Sigmoid colon (tissue), 7 donors: Measurements from ENCODE around the gene SULT1C2. TPM values are rescaled to one million over a fixed set of nuclear protein-coding genes. Genes with fewer than 3 reads are reported as not detected.

ENCODE experiments used
- DNase-seq: peaks from one replicate; pipeline ENCODE4 v3.0.0-alpha.2; 2019
- H3K27ac ChIP-seq, 4 donors: fragments of 200-600 bp; sonication (generic); one replicate each; pipeline ENCODE4 v1.5.1; 2016 to 2019; ENCODE audit warnings: mild to moderate bottlenecking in 1 of 4
- H3K27me3 ChIP-seq, 3 donors: fragments of 200-600 bp; sonication (generic); one replicate each; pipeline ENCODE4 v1.5.1; 2019; ENCODE audit warnings: mild to moderate bottlenecking in 1 of 3
- H3K36me3 ChIP-seq, 4 donors: fragments of 200-600 bp; sonication (generic); one replicate each; pipeline ENCODE4 v1.5.1; 2016 to 2019
- H3K4me1 ChIP-seq, 4 donors: fragments of 200-600 bp; sonication (generic); one replicate each; pipeline ENCODE4 v1.5.1; 2017 to 2019
- H3K4me3 ChIP-seq, 4 donors: fragments of 200-600 bp; sonication (generic); one replicate each; pipeline ENCODE4 v1.5.1; 2017 to 2019; ENCODE audit warnings: mild to moderate bottlenecking in 2 of 4, moderate library complexity in 1 of 4
- H3K9me3 ChIP-seq, 4 donors: fragments of 200-600 bp in 3 of 4; sonication (generic) in 3 of 4; one replicate each; pipeline versions ENCODE4 v1.5.1 to v1.6.1; 2013 to 2019
- EP300 ChIP-seq, 4 donors: sonication (generic); formaldehyde crosslinking; IDR thresholded peaks; one replicate each; pipeline ENCODE4 v1.6.1; 2017; ENCODE audit warnings: antibody characterized with exemption in 4 of 4
- POLR2A ChIP-seq, 2 donors: fragments of 450-650 bp; IDR thresholded peaks; one replicate each; pipeline ENCODE4 v1.6.1; 2016; ENCODE audit warnings: antibody characterized with exemption in 2 of 2, mild to moderate bottlenecking in 2 of 2, moderate library complexity in 2 of 2
- POLR2AphosphoS5 ChIP-seq, 4 donors: sonication (generic); formaldehyde crosslinking; IDR thresholded peaks; one replicate each; pipeline ENCODE4 v1.6.1; 2017; ENCODE audit warnings: antibody characterized with exemption in 4 of 4
- WGBS, 2 donors: extraction: QIAGEN DNeasy Blood & Tissue Kit; methylation state at CpG; one replicate each; pipeline ENCODE4 v1.1.7; 2013; 5-methylcytosine and 5-hydroxymethylcytosine counted together
- intact Hi-C: fragments of 100-400 bp; cut with DNase I; formaldehyde crosslinking; loops from one replicate; pipeline ENCODE4 v1.15.1; 2023
- polyA plus RNA-seq, 3 donors: library from polyadenylated mRNA; stranded (reverse); fragments of 200-250 nt; gene quantifications; one replicate each; pipeline ENCODE4 v1.2.3, GENCODE V29; 2013
- total RNA-seq, 4 donors: library from RNA; depleted of rRNA; stranded (reverse); fragments of >200 nt; gene quantifications; one replicate each; pipeline ENCODE4 v1.1.0, GENCODE V29; 2016
- TF ChIP-seq, protein P1 (sequence below), 4 experiments: fragments of 450-650 bp in 3 of 4; fragments of 200-600 bp in 1 of 4; IDR thresholded peaks; one replicate each; pipeline ENCODE4 v1.5.1; 2016 to 2019; ENCODE audit warnings: antibody characterized with exemption in 4 of 4, mild to moderate bottlenecking in 3 of 4, moderate library complexity in 2 of 4
- donor health status: healthy with polysubstance abuse.
- donor health status: Bipolar disorder and iron deficiency.
- donor health status: healthy.

The SULT1C2 gene
- total and polyA plus RNA-seq, 7 donors = 0.28 to 1.8 (median 0.67) TPM; not detected in 4

- peaks cover 0 to 14% (median 10%) of the 10 kb centered on the region in 4 donors for H3K4me1 ChIP-seq
- intact Hi-C loops = no loop called here
- no peaks in the 10 kb centered on the region for H3K36me3 ChIP-seq
- TF ChIP-seq, protein P1, sequence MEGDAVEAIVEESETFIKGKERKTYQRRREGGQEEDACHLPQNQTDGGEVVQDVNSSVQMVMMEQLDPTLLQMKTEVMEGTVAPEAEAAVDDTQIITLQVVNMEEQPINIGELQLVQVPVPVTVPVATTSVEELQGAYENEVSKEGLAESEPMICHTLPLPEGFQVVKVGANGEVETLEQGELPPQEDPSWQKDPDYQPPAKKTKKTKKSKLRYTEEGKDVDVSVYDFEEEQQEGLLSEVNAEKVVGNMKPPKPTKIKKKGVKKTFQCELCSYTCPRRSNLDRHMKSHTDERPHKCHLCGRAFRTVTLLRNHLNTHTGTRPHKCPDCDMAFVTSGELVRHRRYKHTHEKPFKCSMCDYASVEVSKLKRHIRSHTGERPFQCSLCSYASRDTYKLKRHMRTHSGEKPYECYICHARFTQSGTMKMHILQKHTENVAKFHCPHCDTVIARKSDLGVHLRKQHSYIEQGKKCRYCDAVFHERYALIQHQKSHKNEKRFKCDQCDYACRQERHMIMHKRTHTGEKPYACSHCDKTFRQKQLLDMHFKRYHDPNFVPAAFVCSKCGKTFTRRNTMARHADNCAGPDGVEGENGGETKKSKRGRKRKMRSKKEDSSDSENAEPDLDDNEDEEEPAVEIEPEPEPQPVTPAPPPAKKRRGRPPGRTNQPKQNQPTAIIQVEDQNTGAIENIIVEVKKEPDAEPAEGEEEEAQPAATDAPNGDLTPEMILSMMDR (IDR thresholded peaks at IDR 0.05) = no peak
- TF ChIP-seq POLR2AphosphoS5 (IDR thresholded peaks at IDR 0.05) (no peak), EP300 (IDR thresholded peaks at IDR 0.05) (no peak), POLR2A (IDR thresholded peaks at IDR 0.05) (no peak)
- no peaks in the 10 kb centered on the region for H3K27me3 ChIP-seq
- no peaks in the 10 kb centered on the region for H3K9me3 ChIP-seq
- no peak overlapping the region for H3K27ac ChIP-seq
- H3K4me3 ChIP-seq = no peak overlapping the region
- no peak for DNase-seq
Observed at GRCh38 chr2:108263401-108263800, 25.3 kb upstream of the SULT1C2 start.

- no peak overlapping the region for H3K27ac ChIP-seq
- DNase-seq = no peak
- WGBS, 2 donors = 14 to 63% methylated on average over 3 of the region's 3 CpGs
Observed at GRCh38 chr2:108266218-108266617, 22.5 kb upstream of the SULT1C2 start.

GRCh38 chr2:108267101-108267500 is 21.6 kb upstream of the SULT1C2 start:
- Histone ChIP-seq H3K36me3 (no peaks in the 10 kb centered on the region), H3K4me1 (peaks cover 0 to 18% (median 13%) of the 10 kb centered on the region in 4 donors), H3K4me3 (no peak overlapping the region), H3K27me3 (no peaks in the 10 kb centered on the region), H3K9me3 (no peaks in the 10 kb centered on the region), H3K27ac (peak overlapping the region in 2 of 4 donors; percentile 20 to 24)
- 55 to 76% methylated on average over 5 of the region's 5 CpGs for WGBS, 2 donors
- intact Hi-C loops = no loop called here
- DNase-seq = no peak
- TF ChIP-seq EP300 (IDR thresholded peaks at IDR 0.05) = no peak
- TF ChIP-seq POLR2A (IDR thresholded peaks at IDR 0.05) = no peak
- no peak for TF ChIP-seq POLR2AphosphoS5 (IDR thresholded peaks at IDR 0.05)
- TF ChIP-seq, protein P1 (IDR thresholded peaks at IDR 0.05) = no peak

More at GRCh38 chr2:108266218-108266617, 22.5 kb upstream of the SULT1C2 start:
- no peaks in the 10 kb centered on the region for H3K36me3 ChIP-seq
- no peak overlapping the region for H3K4me3 ChIP-seq
- H3K9me3 ChIP-seq = no peaks in the 10 kb centered on the region
- peaks cover 0 to 18% (median 13%) of the 10 kb centered on the region in 4 donors for H3K4me1 ChIP-seq
- no peak for TF ChIP-seq EP300 (IDR thresholded peaks at IDR 0.05)
- TF ChIP-seq, protein P1 (IDR thresholded peaks at IDR 0.05) = no peak
- TF ChIP-seq POLR2AphosphoS5 (IDR thresholded peaks at IDR 0.05) = no peak
- TF ChIP-seq POLR2A (IDR thresholded peaks at IDR 0.05) = no peak
- intact Hi-C loops = no loop called here
- H3K27me3 ChIP-seq = no peaks in the 10 kb centered on the region

- no peak for DNase-seq
- Histone ChIP-seq H3K9me3 (no peaks in the 10 kb centered on the region), H3K36me3 (no peaks in the 10 kb centered on the region), H3K27me3 (no peaks in the 10 kb centered on the region), H3K27ac (peak overlapping the region in 2 of 4 donors; percentile 20 to 24), H3K4me1 (peaks cover 0 to 18% (median 13%) of the 10 kb centered on the region in 4 donors), H3K4me3 (no peak overlapping the region)
- no peak for TF ChIP-seq POLR2AphosphoS5 (IDR thresholded peaks at IDR 0.05)
- 16 to 52% methylated on average over 4 of the region's 4 CpGs for WGBS, 2 donors
- intact Hi-C loops = no loop called here
Observed at GRCh38 chr2:108268001-108268400, 20.7 kb upstream of the SULT1C2 start.

DNA sequence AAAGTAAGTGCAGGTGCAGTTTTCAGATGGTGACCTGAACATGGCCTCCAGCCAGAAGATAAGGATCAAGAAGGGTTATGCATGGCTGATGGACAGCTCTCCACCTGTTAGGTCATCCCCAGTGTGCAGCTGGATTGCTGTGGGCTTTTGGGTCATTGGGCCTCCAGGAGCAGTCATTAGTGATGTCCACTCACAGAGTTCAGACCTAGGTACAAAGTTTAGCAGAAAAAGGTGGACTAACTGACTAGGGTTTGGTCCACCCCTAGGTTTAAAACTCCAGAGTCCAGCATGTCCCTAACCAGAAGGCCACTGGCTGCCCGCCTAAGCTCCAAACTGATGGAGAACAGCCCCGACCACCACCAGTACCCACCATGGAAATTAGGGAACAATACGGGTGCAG is 18.3 kb upstream of the SULT1C2 start:
- no peaks in the 10 kb centered on the region for H3K9me3 ChIP-seq
- H3K27ac ChIP-seq = no peak overlapping the region
- TF ChIP-seq EP300 (IDR thresholded peaks at IDR 0.05) = no peak
- TF ChIP-seq, protein P1 (IDR thresholded peaks at IDR 0.05) = no peak
- TF ChIP-seq POLR2AphosphoS5 (IDR thresholded peaks at IDR 0.05) = no peak
- no peak overlapping the region for H3K4me3 ChIP-seq
- H3K36me3 ChIP-seq = no peaks in the 10 kb centered on the region
- DNase-seq = no peak
- intact Hi-C loops = no loop called here
- 77 to 95% methylated on average over 3 of the region's 3 CpGs for WGBS, 2 donors
- H3K4me1 ChIP-seq = peaks cover 0 to 18% (median 13%) of the 10 kb centered on the region in 4 donors
- H3K27me3 ChIP-seq = no peaks in the 10 kb centered on the region
